Smooth muscle cell (in vitro differentiated cells): ENCODE data around the gene SMPDL3A. TPM values are rescaled to one million over a fixed set of nuclear protein-coding genes. Genes with fewer than 3 reads are reported as not detected.

ENCODE experiments used
- DNase-seq: peaks from one replicate; lab custom pipeline; 2025; ENCODE audit not compliant: unreplicated experiment; lab: John Stamatoyannopoulos, UW
- H2AFZ ChIP-seq: fragments of 200-600 bp; sonication (generic); 2 replicates; pipeline ENCODE4 v1.6.0; 2016; ENCODE audit warnings: antibody characterized with exemption, low read depth, mild to moderate bottlenecking
- H3F3A ChIP-seq: fragments of 200-600 bp; sonication (generic); 2 replicates; pipeline ENCODE4 v1.6.0; 2017; ENCODE audit warnings: antibody characterized with exemption, low read depth
- H3K27ac ChIP-seq: fragments of 200-600 bp; sonication (generic); 2 replicates; pipeline ENCODE4 v1.5.1; 2016; ENCODE audit warnings: low read depth, mild to moderate bottlenecking
- H3K27me3 ChIP-seq: fragments of 200-600 bp; sonication (generic); 2 replicates; pipeline ENCODE4 v1.6.1; 2016; ENCODE audit warnings: low read depth, mild to moderate bottlenecking
- H3K36me3 ChIP-seq: fragments of 200-600 bp; sonication (generic); 2 replicates; pipeline ENCODE4 v1.5.1; 2016; ENCODE audit warnings: low read depth
- H3K4me1 ChIP-seq: fragments of 200-600 bp; sonication (generic); 2 replicates; pipeline ENCODE4 v1.5.1; 2016; ENCODE audit warnings: low read depth
- H3K4me2 ChIP-seq: fragments of 200-600 bp; sonication (generic); 2 replicates; pipeline ENCODE4 v1.6.0; 2016; ENCODE audit warnings: mild to moderate bottlenecking
- H3K4me3 ChIP-seq: fragments of 200-600 bp; sonication (generic); 2 replicates; pipeline ENCODE4 v1.5.1; 2016; ENCODE audit warnings: mild to moderate bottlenecking
- H3K79me2 ChIP-seq: fragments of 200-600 bp; sonication (generic); 2 replicates; pipeline ENCODE4 v1.6.0; 2016; ENCODE audit warnings: low read depth, mild to moderate bottlenecking
- H3K9ac ChIP-seq: fragments of 200-600 bp; sonication (generic); 2 replicates; pipeline ENCODE4 v1.6.0; 2016; ENCODE audit warnings: low read depth
- H3K9me3 ChIP-seq: fragments of 200-600 bp; sonication (generic); replicated peaks from 2 replicates; pipeline ENCODE4 v1.5.1; 2016; ENCODE audit warnings: low read depth
- H4K20me1 ChIP-seq: fragments of 200-600 bp; sonication (generic); 2 replicates; pipeline ENCODE4 v1.6.0; 2016; ENCODE audit warnings: low read depth
- CTCF ChIP-seq: fragments of 200-600 bp; sonication (generic); IDR thresholded peaks from 2 replicates; pipeline ENCODE4 v1.5.1; 2017; ENCODE audit warnings: borderline replicate concordance, mild to moderate bottlenecking, antibody characterized with exemption; ENCODE audit not compliant: insufficient read depth, poor library complexity, severe bottlenecking
- WGBS: methylation state at CpG from one replicate; pipeline ENCODE4 v1.1.7; 2016; ENCODE audit warnings: low lambda C conversion rate; 5-methylcytosine and 5-hydroxymethylcytosine counted together
- polyA plus RNA-seq: library from polyadenylated mRNA; unstranded; fragments of >200 nt; fragmentation: Nextera tagmentation; extraction: Ambion mirVana; gene quantifications from 2 replicates; pipeline ENCODE4 v1.2.1, GENCODE V29; 2016
- total RNA-seq: library from RNA; depleted of rRNA; stranded (reverse); fragments of >200 nt; gene quantifications from 2 replicates; pipeline ENCODE4 v1.2.3, GENCODE V29; 2014

Gene SMPDL3A
- total and polyA plus RNA-seq, 2 experiments from 2014 or later = 2.3 to 14.5 TPM

GRCh38 chr6:122788663-122789181, 336 bp upstream of the SMPDL3A start:
- Histone ChIP-seq H3K79me2 (no peaks in the 10 kb centered on the region), H3K27me3 (no peaks in the 10 kb centered on the region), H3K9ac (peak overlapping the region; percentile 87), H4K20me1 (no peaks in the 10 kb centered on the region), H3K9me3 (no peaks in the 10 kb centered on the region), H2AFZ (peak overlapping the region; percentile 97), H3K36me3 (no peaks in the 10 kb centered on the region), H3K4me1 (peaks cover 6% of the 10 kb centered on the region), H3F3A (peaks cover 20% of the 10 kb centered on the region), H3K27ac (peak overlapping the region; percentile 87), H3K4me3 (peak overlapping the region; percentile 83), H3K4me2 (peak overlapping the region; percentile 89)
- 5% methylated on average over 10 of the region's 10 CpGs for WGBS
- DNase-seq = no peak
- no peak for TF ChIP-seq CTCF

- peak overlapping the region; percentile 83 for H3K4me3 ChIP-seq
- DNase-seq = no peak
- H3K27me3 ChIP-seq = no peaks in the 10 kb centered on the region
- H3K9ac ChIP-seq = peak overlapping the region; percentile 87
- peak overlapping the region; percentile 89 for H3K4me2 ChIP-seq
- H3K79me2 ChIP-seq = no peaks in the 10 kb centered on the region
- 2% methylated on average over 14 of the region's 14 CpGs for WGBS
- peaks cover 6% of the 10 kb centered on the region for H3K4me1 ChIP-seq
- H2AFZ ChIP-seq = peak overlapping the region; percentile 97
- H3K36me3 ChIP-seq = no peaks in the 10 kb centered on the region
- H4K20me1 ChIP-seq = no peaks in the 10 kb centered on the region
- H3F3A ChIP-seq = peaks cover 20% of the 10 kb centered on the region
- peak overlapping the region; percentile 87 for H3K27ac ChIP-seq
- no peak for TF ChIP-seq CTCF
- H3K9me3 ChIP-seq = no peaks in the 10 kb centered on the region
Observed at GRCh38 chr6:122790028-122790422, 967 bp downstream of the SMPDL3A start.

- Histone ChIP-seq H2AFZ (peak overlapping the region; percentile 97), H3K4me1 (peaks cover 6% of the 10 kb centered on the region), H3K9me3 (no peaks in the 10 kb centered on the region), H3K4me2 (peak overlapping the region; percentile 89), H3K4me3 (peak overlapping the region; percentile 83), H3K27ac (peak overlapping the region; percentile 87), H3F3A (peaks cover 20% of the 10 kb centered on the region), H4K20me1 (no peaks in the 10 kb centered on the region), H3K36me3 (no peaks in the 10 kb centered on the region), H3K27me3 (no peaks in the 10 kb centered on the region), H3K9ac (peak overlapping the region; percentile 87), H3K79me2 (no peaks in the 10 kb centered on the region)
- no peak for TF ChIP-seq CTCF
- no peak for DNase-seq
- 56% methylated on average over 14 of the region's 14 CpGs for WGBS
Observed at GRCh38 chr6:122790423-122791309, 1.6 kb downstream of the SMPDL3A start.
